Testis (tissue), 2 donors: ENCODE measurements around the gene PLXNA1.

Source experiments
- POLR2A ChIP-seq: fragments of 450-650 bp; IDR thresholded peaks from one replicate; pipeline ENCODE4 v1.6.1; 2017; ENCODE audit warnings: antibody characterized with exemption, mild to moderate bottlenecking, moderate library complexity
- TF ChIP-seq, protein P1 (sequence below), 3 experiments: fragments of 450-650 bp in 2 of 3; fragments of 200-600 bp in 1 of 3; sonication (generic) in 1 of 3; IDR thresholded peaks; one replicate each; pipeline ENCODE4 v1.5.1; 2016 to 2019; ENCODE audit warnings: antibody characterized with exemption in 3 of 3, mild to moderate bottlenecking in 2 of 3, moderate library complexity in 1 of 3

DNA sequence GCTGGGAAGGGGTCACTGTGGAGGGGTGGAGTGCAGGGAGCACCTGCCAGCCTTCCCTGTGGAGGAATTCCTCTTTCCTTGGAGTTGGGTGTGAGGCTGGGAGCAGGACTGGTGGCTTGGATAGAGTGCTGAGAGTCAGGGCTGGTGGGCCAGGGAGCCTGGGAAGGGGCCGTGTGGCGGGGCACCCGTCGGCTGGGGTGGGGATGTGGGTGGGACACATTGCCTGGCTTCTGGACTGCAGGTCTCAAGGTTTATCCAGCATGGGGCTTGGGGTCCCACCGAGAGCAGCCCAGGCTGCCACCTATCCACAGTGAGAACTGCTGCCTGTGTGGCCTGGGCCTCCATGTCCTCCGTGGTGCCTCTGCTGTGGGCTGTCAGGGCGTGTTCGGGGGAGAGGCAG is 4.7 kb downstream of the PLXNA1 start:
- TF ChIP-seq, protein P1, sequence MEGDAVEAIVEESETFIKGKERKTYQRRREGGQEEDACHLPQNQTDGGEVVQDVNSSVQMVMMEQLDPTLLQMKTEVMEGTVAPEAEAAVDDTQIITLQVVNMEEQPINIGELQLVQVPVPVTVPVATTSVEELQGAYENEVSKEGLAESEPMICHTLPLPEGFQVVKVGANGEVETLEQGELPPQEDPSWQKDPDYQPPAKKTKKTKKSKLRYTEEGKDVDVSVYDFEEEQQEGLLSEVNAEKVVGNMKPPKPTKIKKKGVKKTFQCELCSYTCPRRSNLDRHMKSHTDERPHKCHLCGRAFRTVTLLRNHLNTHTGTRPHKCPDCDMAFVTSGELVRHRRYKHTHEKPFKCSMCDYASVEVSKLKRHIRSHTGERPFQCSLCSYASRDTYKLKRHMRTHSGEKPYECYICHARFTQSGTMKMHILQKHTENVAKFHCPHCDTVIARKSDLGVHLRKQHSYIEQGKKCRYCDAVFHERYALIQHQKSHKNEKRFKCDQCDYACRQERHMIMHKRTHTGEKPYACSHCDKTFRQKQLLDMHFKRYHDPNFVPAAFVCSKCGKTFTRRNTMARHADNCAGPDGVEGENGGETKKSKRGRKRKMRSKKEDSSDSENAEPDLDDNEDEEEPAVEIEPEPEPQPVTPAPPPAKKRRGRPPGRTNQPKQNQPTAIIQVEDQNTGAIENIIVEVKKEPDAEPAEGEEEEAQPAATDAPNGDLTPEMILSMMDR (IDR thresholded peaks at IDR 0.05): no peak
- no peak for TF ChIP-seq POLR2A
